ENCODE data around the gene CRYM.
"Not testable (repeated sequence)": the region's sequence is repeated elsewhere in the genome, so short reads cannot be mapped to it uniquely, and the experiment has no call there.

The CRYM gene

DNA sequence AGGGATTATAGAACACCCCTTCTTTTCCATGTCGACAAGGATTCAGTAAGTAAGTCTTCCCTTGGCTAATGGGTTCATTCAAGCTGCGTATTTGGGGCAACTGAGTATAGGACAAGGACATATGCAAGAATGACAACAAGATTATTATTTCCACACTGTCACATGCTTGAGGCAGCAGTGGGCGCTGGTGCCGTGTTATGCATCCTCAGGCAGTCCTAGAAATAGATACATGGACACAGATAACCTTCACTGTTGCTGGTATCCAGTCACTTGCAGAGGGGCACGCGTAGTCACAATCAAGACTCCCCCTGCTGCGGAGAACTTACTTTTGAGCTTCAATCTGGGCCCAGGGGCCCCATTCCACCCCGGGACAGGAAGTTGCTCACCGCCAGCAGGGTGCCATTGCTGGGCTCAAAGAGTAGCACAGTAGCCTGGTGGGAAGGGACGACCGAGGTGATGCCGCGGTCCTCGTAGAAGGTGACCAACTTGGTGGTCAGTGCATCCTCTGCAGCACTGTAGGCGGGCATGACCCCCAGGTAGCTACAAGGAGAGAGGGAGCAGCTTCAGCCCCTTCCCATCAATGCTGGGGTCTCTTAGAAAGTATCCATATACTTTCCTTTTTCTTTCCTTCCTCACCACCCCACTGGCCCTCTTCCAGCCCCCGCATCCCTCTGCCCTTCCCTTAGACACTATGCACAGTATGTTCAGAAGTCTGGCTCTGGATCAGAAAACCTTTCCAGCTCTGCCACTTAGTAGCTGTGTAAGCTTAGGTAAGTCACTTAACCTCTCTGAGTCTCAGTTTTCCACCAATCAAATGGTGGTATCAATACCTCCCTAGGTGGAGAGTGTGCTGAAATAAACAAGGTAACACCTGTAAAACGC, 804 bp downstream of the CRYM start:
- DNase-seq: no peak

DNA sequence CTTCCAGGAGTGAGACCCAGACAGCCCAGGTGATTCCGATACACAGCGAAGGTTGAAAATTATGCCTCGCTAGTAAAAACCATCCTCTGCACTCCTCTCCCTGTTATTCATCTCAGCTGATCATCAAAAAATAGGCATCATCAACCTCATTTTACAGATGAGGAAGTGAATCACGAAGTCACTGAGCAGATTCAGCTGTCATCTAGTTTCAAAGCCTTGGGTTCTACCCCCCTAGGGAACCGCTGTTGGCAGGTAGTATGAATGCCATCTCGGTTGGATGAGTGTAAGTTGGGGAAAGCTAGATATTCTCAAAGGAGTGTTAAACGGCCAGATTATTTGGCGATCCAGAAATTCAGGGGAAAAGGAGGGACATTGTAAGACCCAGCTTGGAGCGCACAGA, 2.0 kb downstream of the CRYM start:
- DNase-seq: no peak

DNA sequence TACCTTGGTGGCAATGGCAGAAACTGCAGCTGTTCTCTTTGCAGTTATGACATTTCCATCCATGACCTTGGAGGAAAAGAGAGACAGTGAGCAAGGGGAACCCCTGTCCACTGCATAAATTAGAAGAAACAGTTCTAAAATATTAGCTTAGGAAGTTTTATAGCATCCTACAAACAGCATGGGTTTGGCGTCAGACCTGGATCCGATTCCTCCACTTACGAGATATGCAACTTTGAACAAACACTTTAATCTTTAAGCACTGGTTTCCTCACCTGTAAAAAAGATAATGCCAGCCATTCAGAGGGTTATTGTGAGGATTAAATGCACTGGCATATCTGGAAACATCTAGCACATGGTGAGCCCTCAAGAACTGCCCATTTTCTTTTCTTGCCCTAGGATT, 2.6 kb downstream of the CRYM start:
- DNase-seq: no peak

DNA sequence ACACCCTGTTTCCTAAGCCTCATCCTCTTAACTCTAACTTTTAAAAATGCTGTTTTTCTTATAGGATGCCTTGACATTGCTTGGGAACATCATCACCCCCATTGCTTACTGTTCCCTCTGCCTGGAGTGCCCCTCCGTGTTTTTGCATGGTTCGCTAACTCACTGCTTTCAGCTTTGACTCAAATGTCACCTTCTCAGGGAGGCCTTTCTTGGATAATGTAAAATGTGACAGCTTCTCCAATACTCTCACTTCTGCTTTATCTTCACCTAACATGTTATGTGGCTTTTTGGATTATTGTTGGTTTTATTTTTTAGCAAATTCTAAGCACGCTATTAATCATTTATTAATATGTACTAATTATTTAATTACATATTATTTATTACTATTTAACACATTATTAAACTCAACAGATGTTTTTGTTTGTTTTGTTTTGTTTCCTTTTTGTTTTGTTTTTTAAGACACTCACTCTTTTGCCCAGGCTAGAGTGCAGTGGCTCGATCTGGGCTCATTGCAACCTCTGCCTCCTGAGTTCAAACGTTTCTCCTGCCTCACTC, 3.8 kb downstream of the CRYM start:
- DNase-seq: no peak

DNA sequence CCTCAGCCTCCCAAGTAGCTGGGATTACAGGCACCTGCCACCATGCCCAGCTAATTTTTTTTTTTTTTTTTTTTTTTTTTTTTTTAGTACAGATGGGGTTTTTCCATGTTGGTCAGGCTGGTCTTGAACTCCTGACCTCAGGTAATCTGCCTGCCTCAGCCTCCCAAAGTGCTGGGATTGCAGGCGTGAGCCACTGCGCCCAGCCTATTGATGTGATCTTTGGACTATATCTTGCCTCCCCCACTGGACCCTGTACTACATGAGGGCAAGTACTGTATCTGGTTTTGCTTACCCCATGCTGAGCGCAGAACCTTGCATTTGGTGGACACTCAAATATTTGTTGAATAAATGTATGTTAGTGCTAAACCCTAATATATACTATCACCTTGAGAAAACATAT, 5.3 kb downstream of the CRYM start:
- not testable (repeated sequence) for DNase-seq

DNA sequence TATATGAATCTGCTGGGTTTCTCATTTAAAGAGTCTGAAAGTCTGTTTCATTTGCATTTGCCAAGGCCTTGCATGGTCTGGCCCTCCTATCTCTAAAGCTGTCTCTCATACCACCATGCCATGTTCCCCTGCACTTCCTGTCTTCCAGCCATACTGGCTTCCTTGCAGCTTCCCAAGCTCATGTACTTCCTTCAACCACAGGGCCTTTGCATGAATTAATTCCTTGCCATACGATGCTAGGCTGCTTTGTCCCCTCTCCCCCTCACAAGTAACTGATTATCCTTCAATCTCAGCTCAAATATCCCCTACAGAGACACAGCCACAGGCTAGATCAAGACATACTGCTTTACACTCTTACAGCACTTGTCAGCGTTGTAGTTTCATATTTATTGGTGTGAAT, 5.8 kb downstream of the CRYM start:
- no peak for DNase-seq

DNA sequence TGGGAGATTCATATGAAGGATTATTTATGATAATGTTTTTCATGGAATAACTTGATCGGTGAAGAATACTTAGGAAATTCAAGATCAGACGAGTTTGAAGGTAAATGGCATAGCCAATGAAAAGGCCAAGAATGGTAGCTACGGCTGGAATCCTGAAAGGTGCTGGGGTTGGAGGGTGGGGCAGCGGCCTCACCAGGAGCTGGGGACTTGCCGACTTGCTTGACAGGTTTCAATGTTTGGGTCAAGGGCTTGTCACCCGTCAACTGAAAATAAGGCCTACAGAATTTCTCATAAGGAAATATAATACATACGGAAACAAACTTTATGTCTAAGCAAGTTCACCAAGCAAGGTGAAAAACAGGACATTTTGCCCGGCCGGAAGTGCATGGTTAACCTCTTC, 9.9 kb downstream of the CRYM start:
- DNase-seq: no peak

DNA sequence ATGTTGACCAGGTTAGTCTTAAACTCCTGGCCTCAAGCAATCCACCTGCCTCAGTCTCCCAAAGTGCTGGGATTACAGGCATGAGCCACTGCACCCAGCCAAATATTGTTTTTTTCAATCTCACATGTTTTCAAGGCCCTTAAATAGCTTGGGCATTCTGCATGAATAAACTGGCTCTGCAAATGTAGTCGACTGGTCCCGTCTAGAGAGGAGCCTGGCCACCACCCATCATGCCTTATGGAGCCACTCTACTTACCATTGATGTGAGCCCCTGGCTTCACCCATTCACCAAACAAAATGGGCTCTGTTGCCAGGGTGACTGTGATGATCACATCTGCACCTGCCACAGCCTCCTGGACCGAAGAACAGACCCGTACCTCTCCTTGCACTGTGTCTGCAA, 10.8 kb downstream of the CRYM start:
- DNase-seq: no peak

DNA sequence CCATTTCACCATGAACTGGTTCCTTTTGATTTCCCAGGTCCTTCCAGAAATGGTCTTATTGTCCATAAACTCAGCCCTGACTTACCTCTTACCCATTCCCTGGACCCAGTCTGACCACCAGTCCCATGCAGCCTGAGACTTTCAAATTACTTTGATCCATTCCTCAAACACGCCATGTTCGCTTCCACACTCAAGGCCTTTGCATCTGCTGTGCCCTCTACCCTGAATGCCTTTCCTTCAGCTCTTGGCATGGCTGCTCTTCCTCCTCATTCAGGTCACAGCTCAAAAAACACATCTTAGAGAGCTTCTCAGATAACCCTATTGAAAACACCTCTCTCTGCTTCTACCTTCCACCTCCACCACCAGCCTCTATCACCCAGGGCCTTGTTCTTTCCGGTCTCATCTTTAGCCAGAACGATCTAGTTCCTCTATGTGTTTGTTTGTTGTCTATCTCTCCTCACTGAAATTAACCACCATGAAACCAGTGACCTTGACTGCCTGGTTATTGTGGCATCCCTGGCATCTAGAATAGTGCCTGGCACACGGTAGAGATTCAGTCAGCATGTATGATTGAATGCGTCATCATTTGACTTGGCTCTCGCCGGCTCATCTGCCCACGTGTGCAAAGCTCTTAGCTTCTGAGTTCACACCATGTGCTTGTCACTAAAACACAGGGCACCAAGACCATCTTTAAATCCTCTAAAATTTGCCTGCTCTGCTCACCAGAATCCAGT, 12.8 kb downstream of the CRYM start:
- DNase-seq: no peak

DNA sequence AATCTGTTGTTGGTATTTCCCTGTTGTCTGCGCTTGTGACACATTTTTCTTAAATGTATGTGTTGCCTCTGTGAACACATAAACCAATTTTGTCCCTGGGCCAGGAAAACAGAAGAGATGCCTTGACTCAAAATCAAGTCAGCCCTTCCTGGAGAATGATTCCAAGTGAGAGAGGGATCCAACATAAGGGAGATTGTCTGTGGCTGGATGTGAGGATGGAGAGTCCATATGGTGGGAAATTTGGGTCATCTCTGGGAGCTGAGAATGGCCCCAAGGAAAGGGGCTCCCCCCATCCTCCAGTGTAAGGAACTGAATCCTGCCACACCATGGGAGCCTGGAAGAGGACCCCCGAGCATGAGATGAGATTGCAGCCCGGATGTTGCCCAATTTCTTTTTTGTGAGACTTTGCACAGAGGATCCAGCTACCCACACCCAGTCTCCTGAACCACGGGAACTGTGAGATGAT, 13.5 kb downstream of the CRYM start:
- DNase-seq: no peak

DNA sequence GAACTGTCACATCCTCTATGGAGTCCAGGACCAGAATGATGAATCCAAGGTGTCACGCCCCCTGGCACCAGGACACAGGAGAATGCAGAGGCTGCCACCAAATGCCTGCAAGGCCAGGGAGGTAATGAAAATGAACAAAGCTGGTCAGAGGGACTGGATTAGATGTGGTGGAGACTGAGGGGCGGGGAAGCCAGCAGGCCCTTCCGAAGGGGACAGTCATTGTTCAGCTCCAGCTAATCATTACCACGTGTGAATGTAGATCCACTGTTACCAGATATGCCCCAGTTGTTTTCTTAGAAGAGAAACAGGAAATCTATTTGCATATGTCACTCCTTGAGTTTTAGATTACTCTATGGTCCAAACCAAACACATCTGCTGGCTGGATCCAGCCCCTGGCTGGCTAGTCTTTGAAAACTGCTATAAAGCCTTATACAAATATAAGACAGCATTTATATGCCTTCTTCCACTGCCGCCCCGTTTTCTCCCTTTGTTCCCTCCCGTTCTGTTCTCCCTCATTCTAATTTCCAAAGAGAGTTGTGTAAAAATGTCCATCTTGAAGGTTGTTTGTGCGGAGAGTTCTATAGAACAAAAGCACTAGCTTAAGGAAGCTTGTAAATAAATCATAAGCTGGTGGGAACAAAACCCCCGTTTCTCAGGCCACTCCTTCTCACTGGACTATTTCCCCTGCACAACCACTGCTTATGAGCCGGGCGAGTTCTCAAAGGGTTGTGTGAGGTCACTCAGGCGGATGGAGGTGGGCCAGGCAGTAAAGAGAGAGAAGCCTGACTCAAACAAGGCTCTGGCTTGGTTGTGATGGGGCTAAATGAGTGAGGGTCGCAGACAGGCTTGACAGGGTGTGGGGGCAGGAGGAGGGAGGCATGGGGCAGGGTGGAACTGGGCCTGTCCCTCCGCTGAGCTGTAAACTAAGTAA, 14.2 kb downstream of the CRYM start:
- DNase-seq: peak; percentile 29

DNA sequence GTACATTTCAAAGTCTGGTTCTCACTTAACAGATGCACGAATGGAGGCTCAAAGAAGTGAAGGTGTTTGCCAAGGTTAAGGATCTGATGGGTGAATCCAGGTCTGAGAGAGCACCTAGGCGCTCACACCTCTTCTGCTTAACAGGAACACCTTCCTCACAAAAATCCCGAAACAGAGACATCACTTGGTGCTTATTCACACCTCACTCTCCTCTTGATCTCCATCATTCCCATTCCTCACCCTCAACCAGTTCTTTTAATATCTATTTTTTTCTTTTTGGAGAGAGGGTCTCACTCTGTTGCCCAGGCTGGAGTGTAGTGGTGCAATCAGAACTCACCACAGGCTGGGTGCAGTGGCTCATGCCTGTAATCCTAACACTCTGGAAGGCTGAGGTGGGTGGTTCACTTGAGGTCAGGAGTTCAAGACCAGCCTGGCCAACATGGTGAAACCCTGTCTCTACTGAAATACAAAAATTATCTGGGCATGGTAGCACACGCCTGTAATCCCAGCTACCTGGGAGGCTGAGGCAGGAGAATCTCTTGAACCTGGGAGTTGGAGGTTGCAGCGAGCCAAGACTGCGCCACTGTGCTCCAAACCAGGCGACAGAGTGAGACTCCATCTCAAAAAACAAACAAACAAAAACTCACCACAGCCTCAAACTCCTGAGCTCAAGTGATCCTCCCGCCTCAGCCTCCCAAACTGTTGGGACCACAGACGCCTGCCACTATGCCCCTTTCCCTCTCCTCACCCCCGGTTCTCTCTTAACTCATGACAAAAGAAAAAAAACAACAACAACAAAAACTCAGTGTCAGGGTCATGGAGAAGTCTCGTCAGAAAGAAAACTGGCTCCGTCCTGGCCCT, 15.1 kb downstream of the CRYM start:
- no peak for DNase-seq

DNA sequence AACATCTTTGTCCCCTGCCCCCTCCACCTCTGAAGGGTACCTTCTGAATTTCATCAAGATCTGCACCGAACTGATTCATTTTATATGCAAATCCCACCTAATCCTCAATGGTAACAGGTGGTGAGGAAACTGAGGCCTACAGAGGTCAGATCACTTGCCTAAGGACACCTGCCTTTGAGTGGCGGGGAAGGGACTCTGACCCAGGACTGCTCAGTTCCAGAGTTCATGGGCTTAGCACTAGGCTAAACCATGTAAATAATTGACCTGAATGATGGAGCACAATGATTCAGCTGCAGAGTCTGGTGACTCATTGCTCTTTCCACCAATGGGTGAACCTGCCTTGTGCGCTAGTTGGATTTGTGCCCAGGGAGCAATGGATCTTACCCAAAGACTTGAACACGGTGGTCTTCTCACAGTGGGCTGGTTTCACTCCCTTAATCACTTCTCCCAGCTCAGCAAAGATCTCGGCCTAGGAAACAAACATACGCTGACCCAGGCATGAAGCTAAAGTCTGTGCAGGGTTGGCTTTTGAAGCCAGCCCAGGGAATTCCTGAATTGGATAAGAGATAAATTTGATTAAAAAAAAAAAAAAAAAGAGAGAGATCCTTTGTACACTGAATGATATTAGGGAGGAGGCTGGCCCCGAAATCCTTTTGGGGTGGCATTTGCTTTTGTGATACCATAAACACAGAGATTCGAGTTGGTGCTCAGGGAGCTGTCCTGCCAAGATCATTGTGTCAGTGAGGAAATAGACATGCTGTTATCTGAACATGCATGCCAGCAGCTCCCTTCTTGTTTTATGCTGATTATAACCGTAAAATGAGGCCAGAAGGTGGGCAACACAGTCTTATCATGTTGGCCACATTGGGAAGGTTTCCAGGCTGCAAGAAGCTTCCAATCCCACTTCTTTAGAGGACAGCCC, 17.0 kb downstream of the CRYM start:
- no peak for DNase-seq

DNA sequence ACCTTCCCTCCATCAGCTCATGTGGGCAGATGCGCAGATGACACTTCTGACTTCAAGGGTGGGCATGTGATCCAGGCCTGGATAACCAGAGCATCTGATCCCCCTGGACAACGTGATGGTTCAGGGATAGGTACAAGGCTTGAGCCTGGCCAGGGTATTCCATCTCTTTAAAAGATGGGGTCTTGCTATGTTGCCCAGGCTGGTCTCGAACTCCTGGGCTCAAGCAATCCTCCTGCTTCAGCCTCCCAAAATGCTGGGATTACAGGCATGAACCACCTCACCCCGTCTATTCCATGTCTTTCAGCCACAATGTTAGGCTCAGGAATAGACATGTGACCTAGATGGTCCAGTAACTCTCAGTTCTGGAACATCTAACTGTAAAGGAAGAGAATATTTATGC, 20.8 kb downstream of the CRYM start:
- no peak for DNase-seq

DNA sequence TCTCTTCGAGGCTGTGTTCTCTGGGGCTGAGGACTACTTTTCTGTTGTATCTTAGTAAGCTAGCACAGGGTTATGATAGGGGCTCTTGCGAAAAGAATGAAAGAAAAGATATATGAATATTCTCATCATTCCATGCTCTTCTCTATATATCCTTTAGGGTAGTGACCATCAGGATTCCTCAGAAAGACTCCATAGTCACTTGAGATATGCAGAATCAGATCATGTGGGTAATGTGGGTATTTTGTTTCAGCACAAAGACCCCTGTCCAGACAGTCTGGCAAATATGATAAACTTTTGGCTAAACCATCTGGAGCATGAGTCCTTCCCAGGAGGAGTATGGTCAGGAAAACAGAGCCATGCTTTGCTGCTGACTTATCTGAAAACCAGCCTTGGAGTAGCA, 21.5 kb downstream of the CRYM start:
- DNase-seq: no peak

DNA sequence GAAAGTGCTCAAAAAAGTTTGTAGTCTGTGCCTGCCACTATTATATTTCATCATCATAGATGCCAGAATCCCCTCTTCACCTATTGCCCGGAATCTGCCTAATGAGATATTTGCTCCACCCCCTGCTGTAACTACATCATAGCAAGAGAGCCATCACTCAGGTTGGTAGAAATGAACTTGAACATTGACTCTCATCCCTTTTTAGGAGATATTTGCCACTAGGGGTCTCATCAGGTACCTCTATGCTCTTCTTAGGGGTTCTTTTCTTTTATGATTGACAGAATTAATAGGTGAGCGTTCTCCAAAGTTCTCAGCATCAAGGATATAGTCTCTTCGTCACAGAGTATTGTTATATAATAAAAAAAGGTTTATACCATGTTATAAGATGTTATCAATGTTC, 24.6 kb downstream of the CRYM start:
- DNase-seq: no peak

DNA sequence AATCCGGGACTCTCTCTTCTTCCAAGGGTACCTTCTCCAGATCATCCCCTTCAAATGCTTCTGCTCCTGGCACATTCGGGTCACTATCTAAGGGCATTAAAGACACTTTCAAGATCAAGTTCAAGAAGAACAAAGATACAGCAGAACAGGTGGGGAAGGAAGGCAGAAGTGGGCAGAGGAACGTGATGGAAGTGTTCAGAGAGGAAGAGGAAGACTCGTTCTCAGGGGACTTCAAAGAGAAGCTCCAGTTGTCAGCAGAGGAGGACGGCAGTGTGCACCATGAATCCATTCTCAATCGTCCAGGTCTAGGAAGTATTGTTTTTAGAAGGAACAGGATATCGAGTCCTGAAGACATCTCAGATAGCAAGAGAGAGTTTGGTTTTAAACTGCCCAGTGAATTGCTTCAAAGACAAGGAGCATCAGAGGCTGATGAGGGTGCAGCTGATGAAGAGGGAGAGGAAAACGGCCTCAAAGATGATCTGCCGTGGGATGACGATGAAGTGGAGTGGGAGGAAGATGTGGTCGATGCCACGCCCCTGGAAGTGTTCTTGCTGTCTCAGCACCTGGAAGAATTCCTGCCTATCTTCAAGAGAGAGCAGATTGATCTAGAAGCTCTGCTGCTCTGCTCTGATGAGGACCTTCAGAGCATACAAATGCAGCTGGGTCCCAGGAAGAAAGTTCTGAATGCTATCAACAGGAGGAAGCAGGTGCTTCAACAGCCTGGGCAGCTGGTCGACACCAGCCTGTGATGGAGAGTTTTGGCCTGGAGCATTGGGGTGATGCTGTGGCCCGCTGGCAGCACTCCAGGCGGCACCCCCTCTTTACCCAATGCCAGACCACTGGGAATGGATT, 27.8 kb downstream of the CRYM start:
- DNase-seq: no peak

DNA sequence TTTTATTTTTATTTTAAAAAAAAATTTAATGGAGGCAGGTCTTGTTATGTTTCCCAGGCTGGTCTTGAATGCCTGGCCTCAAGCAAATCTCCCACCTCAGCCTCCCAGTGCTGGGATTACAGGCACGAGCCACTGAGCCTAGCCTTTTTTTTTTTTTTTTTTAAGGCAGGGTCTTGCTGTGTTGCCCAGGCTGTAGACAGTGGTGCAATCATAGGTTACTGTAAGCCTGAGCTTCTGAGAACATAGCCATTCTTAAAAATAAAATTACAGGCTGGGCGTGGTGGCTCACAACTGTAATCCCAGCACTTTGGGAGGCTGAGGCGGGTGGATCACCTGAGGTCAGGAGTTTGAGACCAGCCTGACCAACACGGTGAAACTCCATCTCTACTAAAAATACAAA, 29.9 kb downstream of the CRYM start:
- DNase-seq: not testable (repeated sequence)

DNA sequence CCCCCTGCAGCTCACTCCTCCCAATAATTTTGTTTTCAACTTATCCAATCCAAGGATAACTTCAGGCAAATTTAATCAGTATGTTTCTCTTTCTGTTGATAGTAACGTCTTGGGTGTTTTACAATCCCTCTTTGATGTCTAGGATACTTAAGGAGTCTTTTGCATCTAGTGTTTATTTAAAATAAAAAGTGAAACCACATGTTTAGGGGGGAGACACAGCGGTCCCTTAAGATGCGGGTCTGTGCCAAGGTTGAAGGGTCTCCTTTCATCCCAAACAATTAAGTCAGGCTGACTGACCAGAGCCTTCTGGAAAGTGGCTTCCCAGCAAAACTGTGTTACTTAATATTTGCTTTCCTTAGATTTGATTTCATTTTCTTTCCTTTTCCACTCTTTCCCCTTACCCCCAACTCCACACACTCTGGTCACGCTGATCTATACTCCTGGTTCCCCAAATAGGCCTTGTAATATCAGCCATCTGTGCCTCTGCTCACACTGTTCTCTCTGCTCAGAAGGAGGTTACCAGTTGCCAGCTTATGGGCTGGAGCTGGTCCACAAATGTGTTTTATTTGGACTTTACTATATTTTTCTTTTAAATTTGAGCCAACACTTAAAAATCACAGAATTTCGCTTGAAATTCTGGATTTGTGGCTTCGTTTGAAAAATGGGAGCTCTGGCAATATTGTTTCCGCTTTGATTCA, 33.4 kb downstream of the CRYM start:
- no peak for DNase-seq

Data from NCI-H345 (cell line).